H1 (cell line): Measurements from ENCODE around the gene CUL4A. TPM values are rescaled to one million over a fixed set of nuclear protein-coding genes. Genes with fewer than 3 reads are reported as not detected.

Experiments
- CTCF ChIA-PET: fragments of 300-600 bp; sonication (Branson Sonifier 250); formaldehyde crosslinking; loops from one replicate; lab custom pipeline; 2021; ENCODE audit not compliant: partially characterized antibody; lab: Charles Lee
- POLR2A ChIA-PET: fragments of 300-600 bp; sonication (Branson Sonifier 250); formaldehyde crosslinking; loops from one replicate; lab custom pipeline; 2021; ENCODE audit warnings: inconsistent platforms; ENCODE audit not compliant: partially characterized antibody; lab: Charles Lee
- DNase-seq, 2 experiments: peaks; one replicate each; pipeline versions ENCODE4 v3.0.0 to v3.0.0-alpha.2; 2010 to 2022; ENCODE audit warnings: low spot score in 2 of 2, low read depth in 1 of 2, mixed read lengths in 1 of 2
- FAIRE-seq: peaks from 2 replicates; lab custom pipeline; 2011; peaks lifted over from hg19 to GRCh38; lab: Jason Lieb, UNC
- H2AFZ ChIP-seq: 2 replicates; pipeline ENCODE4 v1.8.1; 2012; ENCODE audit warnings: low read length, inconsistent platforms
- H2AK5ac ChIP-seq: 2 replicates; pipeline ENCODE4 v1.6.1; 2013; ENCODE audit warnings: low read depth, low read length
- H2BK120ac ChIP-seq: replicated peaks from 2 replicates; pipeline ENCODE3; 2013; ENCODE audit warnings: low read depth, low read length, inconsistent platforms
- H2BK12ac ChIP-seq: 2 replicates; pipeline ENCODE4 v1.6.1; 2013; ENCODE audit warnings: low read depth, low read length
- H2BK15ac ChIP-seq: 2 replicates; pipeline ENCODE4 v1.6.1; 2013; ENCODE audit warnings: low read length
- H2BK20ac ChIP-seq: 2 replicates; pipeline ENCODE4 v1.6.1; 2013; ENCODE audit warnings: low read length
- H2BK5ac ChIP-seq: 2 replicates; pipeline ENCODE4 v1.6.1; 2013; ENCODE audit warnings: low read depth, low read length
- H3K14ac ChIP-seq: 2 replicates; pipeline ENCODE4 v1.6.1; 2013; ENCODE audit warnings: inconsistent platforms; ENCODE audit not compliant: insufficient read length
- H3K18ac ChIP-seq: 2 replicates; pipeline ENCODE4 v1.6.1; 2013; ENCODE audit warnings: low read length; ENCODE audit errors: extremely low read depth
- H3K23ac ChIP-seq: 2 replicates; pipeline ENCODE4 v1.6.1; 2013; ENCODE audit warnings: inconsistent platforms; ENCODE audit not compliant: insufficient read length
- H3K23me2 ChIP-seq: 2 replicates; pipeline ENCODE4 v1.6.1; 2013; ENCODE audit warnings: low read depth, low read length
- H3K27ac ChIP-seq: 2 replicates; pipeline ENCODE4 v1.6.1; 2011; ENCODE audit warnings: low read depth, low read length, inconsistent platforms
- H3K27me3 ChIP-seq, 4 experiments: replicated peaks in 1 of 4; 1 replicate in 1 of 4; 2 replicates in 3 of 4; pipeline versions ENCODE4 v1.6.1 to v1.8.1; 2011 to 2013; ENCODE audit warnings: low read length in 3 of 4, mild to moderate bottlenecking in 3 of 4, inconsistent platforms in 2 of 4, mixed read lengths in 2 of 4, moderate library complexity in 1 of 4; ENCODE audit not compliant: control insufficient read depth in 3 of 4, insufficient read depth in 3 of 4; ENCODE audit errors: extremely low read depth in 1 of 4
- H3K36me3 ChIP-seq, 4 experiments: 2 replicates each; pipeline versions ENCODE4 v1.6.1 to v1.8.1; 2011 to 2013; ENCODE audit warnings: mild to moderate bottlenecking in 4 of 4, low read length in 3 of 4, moderate library complexity in 2 of 4, control low read depth in 1 of 4, inconsistent platforms in 1 of 4; ENCODE audit not compliant: insufficient read depth in 4 of 4, control insufficient read depth in 2 of 4
- H3K4ac ChIP-seq: replicated peaks from 2 replicates; pipeline ENCODE3; 2013; ENCODE audit warnings: low read length, low read depth, mixed read lengths, inconsistent platforms; ENCODE audit not compliant: insufficient read length
- H3K4me1 ChIP-seq, 4 experiments: replicated peaks in 1 of 4; 1 replicate in 1 of 4; 2 replicates in 3 of 4; pipeline versions ENCODE4 v1.6.1 to v1.8.1; 2011 to 2013; ENCODE audit warnings: low read length in 3 of 4, inconsistent platforms in 2 of 4, mixed read lengths in 1 of 4; ENCODE audit not compliant: insufficient read depth in 4 of 4, control insufficient read depth in 3 of 4
- H3K4me2 ChIP-seq, 2 experiments: 2 replicates each; pipeline versions ENCODE4 v1.6.1 to v1.8.1; 2011 to 2013; ENCODE audit warnings: low read depth in 2 of 2, low read length in 2 of 2, control low read depth in 1 of 2, inconsistent platforms in 1 of 2, mild to moderate bottlenecking in 1 of 2; ENCODE audit not compliant: insufficient read depth in 1 of 2
- H3K4me3 ChIP-seq, 4 experiments: fragments of 200-600, 300-600 bp in 1 of 4; sonication (generic), shearing (Covaris generic), sonication (Bioruptor Twin) in 1 of 4; 2 replicates each; pipeline versions ENCODE4 v1.5.1 to v1.8.1; 2011 to 2016; ENCODE audit warnings: low read length in 4 of 4, low read depth in 3 of 4, control low read depth in 2 of 4, inconsistent platforms in 2 of 4, mild to moderate bottlenecking in 2 of 4, mixed read lengths in 1 of 4, moderate library complexity in 1 of 4; ENCODE audit not compliant: insufficient read depth in 2 of 4; ENCODE audit errors: extremely low read depth in 1 of 4
- H3K56ac ChIP-seq: replicated peaks from 2 replicates; pipeline ENCODE3; 2013; ENCODE audit warnings: low read depth, mild to moderate bottlenecking, mixed read lengths, low read length, inconsistent platforms; ENCODE audit not compliant: insufficient read length
- H3K79me1 ChIP-seq: 2 replicates; pipeline ENCODE4 v1.6.1; 2013; ENCODE audit warnings: low read depth, low read length, control low read depth
- H3K79me2 ChIP-seq, 2 experiments: 2 replicates each; pipeline versions ENCODE4 v1.6.1 to v1.8.1; 2012 to 2013; ENCODE audit warnings: low read length in 2 of 2, mild to moderate bottlenecking in 2 of 2, inconsistent platforms in 1 of 2; ENCODE audit not compliant: insufficient read depth in 2 of 2, control insufficient read depth in 1 of 2
- H3K9ac ChIP-seq, 4 experiments: replicated peaks in 1 of 4; 1 replicate in 1 of 4; 2 replicates in 3 of 4; pipeline versions ENCODE4 v1.6.1 to v1.8.1; 2011 to 2013; ENCODE audit warnings: low read depth in 3 of 4, low read length in 3 of 4, control low read depth in 2 of 4, mild to moderate bottlenecking in 2 of 4, moderate library complexity in 2 of 4, inconsistent platforms in 1 of 4; ENCODE audit errors: extremely low read depth in 1 of 4
- H3K9me3 ChIP-seq, 2 experiments: 2 replicates each; pipeline versions ENCODE4 v1.6.1 to v1.8.1; 2012 to 2013; ENCODE audit warnings: mild to moderate bottlenecking in 2 of 2, moderate library complexity in 2 of 2, control low read depth in 1 of 2, inconsistent platforms in 1 of 2, low read depth in 1 of 2, low read length in 1 of 2, mixed read lengths in 1 of 2; ENCODE audit not compliant: insufficient read depth in 2 of 2
- H4K20me1 ChIP-seq, 2 experiments: replicated peaks in 1 of 2; 2 replicates each; pipeline versions ENCODE3 to v1.8.1; 2011 to 2013; ENCODE audit warnings: inconsistent platforms in 2 of 2, low read length in 2 of 2, mild to moderate bottlenecking in 1 of 2; ENCODE audit not compliant: insufficient read depth in 2 of 2, control insufficient read depth in 1 of 2
- H4K5ac ChIP-seq: 2 replicates; pipeline ENCODE4 v1.6.1; 2013; ENCODE audit warnings: low read length, low read depth, mixed read lengths, inconsistent platforms; ENCODE audit not compliant: insufficient read length
- H4K8ac ChIP-seq: 2 replicates; pipeline ENCODE4 v1.8.0; 2013; ENCODE audit warnings: mild to moderate bottlenecking, moderate library complexity, low read length, inconsistent platforms; ENCODE audit not compliant: insufficient read depth; ENCODE audit errors: extremely low read depth
- H4K91ac ChIP-seq: replicated peaks from 2 replicates; pipeline ENCODE3; 2013; ENCODE audit warnings: low read length, mixed read lengths, inconsistent platforms; ENCODE audit not compliant: insufficient read length
- CHD1 ChIP-seq: IDR thresholded peaks from 2 replicates; pipeline ENCODE4 v1.6.1; 2012; ENCODE audit warnings: low read depth, low read length, improper control_type of control experiment
- CHD2 ChIP-seq: IDR thresholded peaks from 2 replicates; pipeline ENCODE4 v1.6.1; 2012; ENCODE audit warnings: low read length, improper control_type of control experiment
- CTCF ChIP-seq, 3 experiments: IDR thresholded peaks; 1 replicate in 2 of 3; 2 replicates in 1 of 3; pipeline versions ENCODE4 v1.5.1 to v1.6.1; 2011; ENCODE audit warnings: low read length in 3 of 3, mild to moderate bottlenecking in 3 of 3, inconsistent platforms in 2 of 3, low read depth in 1 of 3, moderate library complexity in 1 of 3; ENCODE audit not compliant: insufficient read depth in 1 of 3; ENCODE audit errors: control extremely low read depth in 1 of 3
- HDAC2 ChIP-seq, 2 experiments: fragments of 300-600 bp in 1 of 2; sonication (generic) in 1 of 2; IDR thresholded peaks; 2 replicates each; pipeline ENCODE4 v1.6.1; 2011 to 2012; ENCODE audit warnings: low read depth in 2 of 2, low read length in 2 of 2, mild to moderate bottlenecking in 2 of 2, moderate library complexity in 2 of 2, borderline replicate concordance in 1 of 2, inconsistent platforms in 1 of 2
- NANOG ChIP-seq: IDR thresholded peaks from 2 replicates; pipeline ENCODE4 v1.6.1; 2011; ENCODE audit warnings: low read length, low read depth, mild to moderate bottlenecking, inconsistent platforms; ENCODE audit not compliant: insufficient read depth, poor library complexity, severe bottlenecking
- PHF8 ChIP-seq: fragments of 200-600 bp; sonication (generic); conservative IDR thresholded peaks from 2 replicates; pipeline ENCODE4 v1.7.1; 2012; ENCODE audit warnings: low read depth, mild to moderate bottlenecking, inconsistent platforms, low read length, moderate library complexity
- ZNF274 ChIP-seq: IDR thresholded peaks from 2 replicates; pipeline ENCODE4 v1.7.0; 2012; ENCODE audit warnings: low read length, borderline replicate concordance; ENCODE audit errors: extremely low read depth
- WGBS, 2 experiments: shearing (Covaris generic) in 1 of 2; methylation state at CpG; one replicate each; pipeline versions ENCODE4 v1.1.6 to v1.1.7; 2013 to 2015; ENCODE audit warnings: low lambda C conversion rate in 2 of 2, mixed read lengths in 2 of 2, inconsistent platforms in 1 of 2, low coverage in 1 of 2, missing lambda C conversion rate in 1 of 2; ENCODE audit not compliant: insufficient replicate concordance in 2 of 2, insufficient coverage in 1 of 2, insufficient read length in 1 of 2; ENCODE audit errors: extremely low coverage in 1 of 2, missing lambda C conversion rate in 1 of 2; 5-methylcytosine and 5-hydroxymethylcytosine counted together
- polyA plus RNA-seq, 7 experiments: library from polyadenylated mRNA; depleted of rRNA in 3 of 7; stranded (reverse) in 5 of 7; unstranded in 2 of 7; fragments of >200 nt in 5 of 7; fragments of 200-250 nt in 2 of 7; gene quantifications; 1 replicate in 5 of 7; 2 replicates in 1 of 7; 4 replicates in 1 of 7; pipeline versions ENCODE4 v1.2.1 to v1.2.3, GENCODE V29; 2011 to 2013; ENCODE audit warnings: missing spikeins in 2 of 7, mixed read lengths in 2 of 7
- total RNA-seq: library from RNA; stranded (reverse); fragmentation: NEBNext Ultra II Directional; extraction: Animal tissue kit (Norgen Biotek cat#: 25700); gene quantifications from 2 replicates; pipeline ENCODE4 v1.2.1, GENCODE V29; 2021

The CUL4A gene
- total and polyA plus RNA-seq, 2 of the 8 experiments (the other 6 are each of a cell fraction or from before 2014, with no cell fraction given), result 54.7 to 101 TPM

- H2BK12ac ChIP-seq, result no peak overlapping the region
- POLR2A ChIA-PET, result interaction anchor here (1.1 kb wide), 1 partner anchor 35 kb away, joined by 3 read pairs; no protein-coding TSS in a partner anchor
- FAIRE-seq, result no peak
These were observed 24.6 kb upstream of the CUL4A start for GRCh38 chr13:113184568-113185440.

More at GRCh38 chr13:113184568-113185440, 24.6 kb upstream of the CUL4A start:
- Histone ChIP-seq H3K9ac (no peak overlapping the region), H4K8ac (no peak overlapping the region), H3K56ac (no peak overlapping the region), H3K4me2 (no peak overlapping the region), H2BK15ac (no peak overlapping the region), H2AFZ (no peak overlapping the region), H4K91ac (no peak overlapping the region), H3K79me1 (peaks cover 3% of the 10 kb centered on the region; the same call in 1 of the 2 replicates), H3K9me3 (no peaks in the 10 kb centered on the region), H2BK20ac (no peak overlapping the region), H2AK5ac (no peak overlapping the region), H4K20me1 (peaks cover 3 to 18% of the 10 kb centered on the region in 2 experiments), H2BK5ac (no peak overlapping the region), H4K5ac (no peak overlapping the region)
- CTCF ChIA-PET, result interaction anchor here (1.2 to 1.3 kb wide), 2 partner anchors 12 to 156 kb away, joined by 3 read pairs; no protein-coding TSS in a partner anchor
- WGBS, 2 experiments, result 91% methylated on average over 22 of the region's 22 CpGs; no CpG with 5 or more reads in 1 of the 2 experiments
- TF ChIP-seq PHF8 (no peak), NANOG (no peak), CTCF (IDR thresholded peaks at IDR 0.05; ENCODE audit: control extremely low read depth in 1 of 3, insufficient read depth in 1 of 3, low read depth in 1 of 3, low read length in 3 of 3) (no peak), ZNF274 (no peak), CHD2 (no peak), HDAC2 (IDR thresholded peaks at IDR 0.05; ENCODE audit: borderline replicate concordance in 1 of 2, low read depth in 2 of 2, low read length in 2 of 2) (no peak), CHD1 (no peak)
- TF ChIP-seq, all 59 proteins: peak for 0
- Histone ChIP-seq H3K27me3 (no peaks in the 10 kb centered on the region), H3K27ac (no peak overlapping the region), H3K18ac (no peak overlapping the region), H3K4me3 (no peak overlapping the region), H3K79me2 (no peaks in the 10 kb centered on the region), H3K23me2 (no peaks in the 10 kb centered on the region), H3K36me3 (peaks cover 14 to 64% (median 43%) of the 10 kb centered on the region in 4 experiments), H3K14ac (no peak overlapping the region), H2BK120ac (no peak overlapping the region), H3K4me1 (peaks cover 0 to 4% (median under 1%) of the 10 kb centered on the region in 4 experiments; a peak in 3 of 7 replicates), H3K4ac (no peak overlapping the region), H3K23ac (no peak overlapping the region)
- DNase-seq, result no peak
